HEK293 (cell line): ENCODE data around the gene KRTAP3-3.
"Not testable (repeated sequence)": the region's sequence is repeated elsewhere in the genome, so short reads cannot be mapped to it uniquely, and the experiment has no call there.

Experiments
- CTCF ChIA-PET: fragments of 350-600 bp; formaldehyde crosslinking; extraction: SDS; loops from one replicate; lab custom pipeline; 2021; ENCODE audit warnings: antibody characterized with exemption; lab: Yijun Ruan, JAX
- POLR2A ChIA-PET: fragments of 300-600 bp; formaldehyde crosslinking; extraction: SDS; loops from one replicate; lab custom pipeline; 2020; ENCODE audit warnings: antibody characterized with exemption, inconsistent platforms; lab: Yijun Ruan, JAX
- H3K27ac ChIP-seq: fragments of 200-500 bp; sonication (Bioruptor generic); 2 replicates; pipeline ENCODE4 v1.5.1; 2014; ENCODE audit warnings: low read depth, low read length, control low read depth, inconsistent platforms; ENCODE audit errors: extremely low read depth
- H3K36me3 ChIP-seq, 2 experiments: fragments of 200-500 bp in 1 of 2; sonication (Bioruptor generic) in 1 of 2; 1 replicate in 1 of 2; 2 replicates in 1 of 2; pipeline ENCODE4 v1.5.1; 2014 to 2017; ENCODE audit warnings: inconsistent platforms in 2 of 2, low read length in 2 of 2; ENCODE audit not compliant: control insufficient read depth in 2 of 2, insufficient read depth in 1 of 2
- H3K4me1 ChIP-seq: fragments of 200-500 bp; sonication (Bioruptor generic); 2 replicates; pipeline ENCODE4 v1.5.1; 2014; ENCODE audit warnings: mild to moderate bottlenecking, low read length, inconsistent platforms; ENCODE audit not compliant: control insufficient read depth, insufficient read depth
- H3K4me3 ChIP-seq: 2 replicates; pipeline ENCODE4 v1.5.1; 2011; ENCODE audit warnings: low read depth, mild to moderate bottlenecking, control low read depth, low read length, moderate library complexity
- H3K9me3 ChIP-seq: fragments of 200-500 bp; sonication (Bioruptor generic); 2 replicates; pipeline ENCODE4 v1.5.1; 2014; ENCODE audit warnings: low read depth, low read length, inconsistent platforms; ENCODE audit not compliant: control insufficient read depth, insufficient read depth
- FEZF1 ChIP-seq: fragments of 450-650 bp; formaldehyde crosslinking; IDR thresholded peaks from 2 replicates; pipeline ENCODE4 v1.5.1; 2016; ENCODE audit warnings: missing biosample characterization, missing genetic modification characterization
- HIC1 ChIP-seq: fragments of 450-650 bp; formaldehyde crosslinking; IDR thresholded peaks from 2 replicates; pipeline ENCODE4 v1.5.1; 2016; ENCODE audit warnings: missing biosample characterization, missing genetic modification characterization
- SALL2 ChIP-seq: fragments of 450-650 bp; formaldehyde crosslinking; IDR thresholded peaks from 2 replicates; pipeline ENCODE4 v1.5.0; 2017; ENCODE audit warnings: missing biosample characterization, mild to moderate bottlenecking, missing genetic modification characterization, borderline replicate concordance
- SCRT2 ChIP-seq: fragments of 450-650 bp; formaldehyde crosslinking; IDR thresholded peaks from 2 replicates; pipeline ENCODE4 v1.5.1; 2016; ENCODE audit warnings: missing biosample characterization, missing genetic modification characterization
- ZBTB7A ChIP-seq: fragments of 450-650 bp; formaldehyde crosslinking; IDR thresholded peaks from 2 replicates; pipeline ENCODE4 v1.5.1; 2016; ENCODE audit warnings: low read depth, missing biosample characterization, missing genetic modification characterization
- ZFP37 ChIP-seq: fragments of 450-650 bp; formaldehyde crosslinking; IDR thresholded peaks from 2 replicates; pipeline ENCODE4 v1.5.1; 2016; ENCODE audit warnings: missing biosample characterization, missing genetic modification characterization
- ZNF112 ChIP-seq: fragments of 450-650 bp; formaldehyde crosslinking; IDR thresholded peaks from 2 replicates; pipeline ENCODE4 v1.5.0; 2017; ENCODE audit warnings: missing biosample characterization, missing genetic modification characterization
- ZNF19 ChIP-seq: fragments of 450-650 bp; formaldehyde crosslinking; IDR thresholded peaks from 2 replicates; pipeline ENCODE4; 2016; ENCODE audit warnings: missing biosample characterization, missing genetic modification characterization, low read depth
- ZNF48 ChIP-seq: fragments of 450-650 bp; formaldehyde crosslinking; IDR thresholded peaks from 2 replicates; pipeline ENCODE4 v1.5.1; 2016; ENCODE audit warnings: missing biosample characterization, missing genetic modification characterization
- ZNF548 ChIP-seq: fragments of 450-650 bp; formaldehyde crosslinking; IDR thresholded peaks from 2 replicates; pipeline ENCODE4 v1.5.1; 2016; ENCODE audit warnings: missing biosample characterization, missing genetic modification characterization
- ZNF610 ChIP-seq: fragments of 450-650 bp; formaldehyde crosslinking; IDR thresholded peaks from 2 replicates; pipeline ENCODE4 v1.5.1; 2016; ENCODE audit warnings: missing biosample characterization, missing genetic modification characterization, borderline replicate concordance
- ZNF623 ChIP-seq: fragments of 450-650 bp; formaldehyde crosslinking; IDR thresholded peaks from 2 replicates; pipeline ENCODE4 v1.5.1; 2016; ENCODE audit warnings: missing biosample characterization, missing genetic modification characterization
- ZNF791 ChIP-seq: fragments of 450-650 bp; formaldehyde crosslinking; IDR thresholded peaks from 2 replicates; pipeline ENCODE4 v1.5.1; 2016; ENCODE audit warnings: missing biosample characterization, missing genetic modification characterization
- TF ChIP-seq, protein P1 (sequence below): fragments of 450-650 bp; IDR thresholded peaks from 2 replicates; pipeline ENCODE4 v1.5.1; 2018; ENCODE audit warnings: missing biosample characterization, missing genetic modification characterization
- TF ChIP-seq, protein P2 (sequence below): fragments of 450-650 bp; formaldehyde crosslinking; IDR thresholded peaks from 2 replicates; pipeline ENCODE4 v1.5.1; 2016; ENCODE audit warnings: missing biosample characterization, missing genetic modification characterization, low read depth
- TF ChIP-seq, protein P3 (sequence below): fragments of 450-650 bp; formaldehyde crosslinking; IDR thresholded peaks from 2 replicates; pipeline ENCODE4 v1.5.1; 2016; ENCODE audit warnings: missing biosample characterization, missing genetic modification characterization, borderline replicate concordance

The KRTAP3-3 gene

GRCh38 chr17:41001795-41002194 lies 7.8 kb upstream of the KRTAP3-3 start (continued):
- no peak for TF ChIP-seq ZNF610 (tag by site-specific recombination)
- no peak for TF ChIP-seq HIC1 (tag by site-specific recombination)
- no peak for TF ChIP-seq ZBTB7A (tag by site-specific recombination)
- TF ChIP-seq ZNF48 (tag by site-specific recombination), result no peak
- TF ChIP-seq, protein P1, sequence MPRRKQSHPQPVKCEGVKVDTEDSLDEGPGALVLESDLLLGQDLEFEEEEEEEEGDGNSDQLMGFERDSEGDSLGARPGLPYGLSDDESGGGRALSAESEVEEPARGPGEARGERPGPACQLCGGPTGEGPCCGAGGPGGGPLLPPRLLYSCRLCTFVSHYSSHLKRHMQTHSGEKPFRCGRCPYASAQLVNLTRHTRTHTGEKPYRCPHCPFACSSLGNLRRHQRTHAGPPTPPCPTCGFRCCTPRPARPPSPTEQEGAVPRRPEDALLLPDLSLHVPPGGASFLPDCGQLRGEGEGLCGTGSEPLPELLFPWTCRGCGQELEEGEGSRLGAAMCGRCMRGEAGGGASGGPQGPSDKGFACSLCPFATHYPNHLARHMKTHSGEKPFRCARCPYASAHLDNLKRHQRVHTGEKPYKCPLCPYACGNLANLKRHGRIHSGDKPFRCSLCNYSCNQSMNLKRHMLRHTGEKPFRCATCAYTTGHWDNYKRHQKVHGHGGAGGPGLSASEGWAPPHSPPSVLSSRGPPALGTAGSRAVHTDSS (tag by site-specific recombination), result no peak
- no peak for TF ChIP-seq ZNF19 (tag by site-specific recombination)
- no peak for TF ChIP-seq ZNF623 (tag by site-specific recombination)
- TF ChIP-seq, protein P2, sequence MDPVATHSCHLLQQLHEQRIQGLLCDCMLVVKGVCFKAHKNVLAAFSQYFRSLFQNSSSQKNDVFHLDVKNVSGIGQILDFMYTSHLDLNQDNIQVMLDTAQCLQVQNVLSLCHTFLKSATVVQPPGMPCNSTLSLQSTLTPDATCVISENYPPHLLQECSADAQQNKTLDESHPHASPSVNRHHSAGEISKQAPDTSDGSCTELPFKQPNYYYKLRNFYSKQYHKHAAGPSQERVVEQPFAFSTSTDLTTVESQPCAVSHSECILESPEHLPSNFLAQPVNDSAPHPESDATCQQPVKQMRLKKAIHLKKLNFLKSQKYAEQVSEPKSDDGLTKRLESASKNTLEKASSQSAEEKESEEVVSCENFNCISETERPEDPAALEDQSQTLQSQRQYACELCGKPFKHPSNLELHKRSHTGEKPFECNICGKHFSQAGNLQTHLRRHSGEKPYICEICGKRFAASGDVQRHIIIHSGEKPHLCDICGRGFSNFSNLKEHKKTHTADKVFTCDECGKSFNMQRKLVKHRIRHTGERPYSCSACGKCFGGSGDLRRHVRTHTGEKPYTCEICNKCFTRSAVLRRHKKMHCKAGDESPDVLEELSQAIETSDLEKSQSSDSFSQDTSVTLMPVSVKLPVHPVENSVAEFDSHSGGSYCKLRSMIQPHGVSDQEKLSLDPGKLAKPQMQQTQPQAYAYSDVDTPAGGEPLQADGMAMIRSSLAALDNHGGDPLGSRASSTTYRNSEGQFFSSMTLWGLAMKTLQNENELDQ, result no peak
- no peak for TF ChIP-seq SALL2 (tag by site-specific recombination)
- no peak for TF ChIP-seq ZFP37 (tag by site-specific recombination)

DNA sequence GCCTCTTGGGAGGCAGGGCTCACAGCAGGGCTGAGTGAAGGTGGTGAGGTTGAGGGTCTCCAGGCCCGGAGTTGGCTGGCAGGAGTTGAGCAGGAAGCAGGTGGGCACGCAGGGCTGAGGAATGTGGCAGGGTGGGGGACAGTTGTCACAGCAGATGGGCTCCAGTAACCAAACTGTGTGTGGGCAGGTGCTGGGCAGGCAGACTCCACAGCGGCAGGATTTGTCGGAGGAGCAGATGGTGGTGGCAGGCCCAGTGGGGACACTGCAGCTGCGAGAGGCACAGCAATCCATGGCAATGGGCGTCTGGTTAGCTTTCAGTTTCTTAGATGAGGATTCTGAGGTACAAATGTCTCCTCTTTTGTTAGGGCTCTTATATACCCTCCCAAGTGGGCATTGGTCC lies 5.6 kb upstream of the KRTAP3-3 start, which contains the start of gene KRTAP3-2:
TSS of gene KRTAP3-2 (minus strand) at position 344 of the 400 bp plus-strand sequence. CDS start at position 291, 53 bp downstream.
- H3K4me3 ChIP-seq, H3K9me3 ChIP-seq, POLR2A ChIA-PET, H3K27ac ChIP-seq, H3K4me1 ChIP-seq, H3K36me3 ChIP-seq: not testable (repeated sequence)
- CTCF ChIA-PET, result interaction anchor here (0.7 kb wide), 1 partner anchor 579 kb away, joined by 3 read pairs; no protein-coding TSS in a partner anchor

GRCh38 chr17:40997361-40997760 lies 3.4 kb upstream of the KRTAP3-3 start:
- CTCF ChIA-PET, result interaction anchor here (0.7 to 1.0 kb wide), 2 partner anchors 83 to 666 kb away, joined by 3 to 5 read pairs; no protein-coding TSS in a partner anchor

More at GRCh38 chr17:40997361-40997760, 3.4 kb upstream of the KRTAP3-3 start:
- H3K4me3 ChIP-seq, result no peak overlapping the region
- H3K27ac ChIP-seq, result no peak overlapping the region
- POLR2A ChIA-PET, result no interaction called here
- no peaks in the 10 kb centered on the region for H3K36me3 ChIP-seq
- no peaks in the 10 kb centered on the region for H3K4me1 ChIP-seq
- no peaks in the 10 kb centered on the region for H3K9me3 ChIP-seq
- TF ChIP-seq ZNF112 (tag by site-specific recombination), result no peak
- no peak for TF ChIP-seq ZNF791 (tag by site-specific recombination)
- TF ChIP-seq FEZF1, result no peak
- TF ChIP-seq SCRT2 (tag by site-specific recombination), result no peak
- TF ChIP-seq, protein P3, sequence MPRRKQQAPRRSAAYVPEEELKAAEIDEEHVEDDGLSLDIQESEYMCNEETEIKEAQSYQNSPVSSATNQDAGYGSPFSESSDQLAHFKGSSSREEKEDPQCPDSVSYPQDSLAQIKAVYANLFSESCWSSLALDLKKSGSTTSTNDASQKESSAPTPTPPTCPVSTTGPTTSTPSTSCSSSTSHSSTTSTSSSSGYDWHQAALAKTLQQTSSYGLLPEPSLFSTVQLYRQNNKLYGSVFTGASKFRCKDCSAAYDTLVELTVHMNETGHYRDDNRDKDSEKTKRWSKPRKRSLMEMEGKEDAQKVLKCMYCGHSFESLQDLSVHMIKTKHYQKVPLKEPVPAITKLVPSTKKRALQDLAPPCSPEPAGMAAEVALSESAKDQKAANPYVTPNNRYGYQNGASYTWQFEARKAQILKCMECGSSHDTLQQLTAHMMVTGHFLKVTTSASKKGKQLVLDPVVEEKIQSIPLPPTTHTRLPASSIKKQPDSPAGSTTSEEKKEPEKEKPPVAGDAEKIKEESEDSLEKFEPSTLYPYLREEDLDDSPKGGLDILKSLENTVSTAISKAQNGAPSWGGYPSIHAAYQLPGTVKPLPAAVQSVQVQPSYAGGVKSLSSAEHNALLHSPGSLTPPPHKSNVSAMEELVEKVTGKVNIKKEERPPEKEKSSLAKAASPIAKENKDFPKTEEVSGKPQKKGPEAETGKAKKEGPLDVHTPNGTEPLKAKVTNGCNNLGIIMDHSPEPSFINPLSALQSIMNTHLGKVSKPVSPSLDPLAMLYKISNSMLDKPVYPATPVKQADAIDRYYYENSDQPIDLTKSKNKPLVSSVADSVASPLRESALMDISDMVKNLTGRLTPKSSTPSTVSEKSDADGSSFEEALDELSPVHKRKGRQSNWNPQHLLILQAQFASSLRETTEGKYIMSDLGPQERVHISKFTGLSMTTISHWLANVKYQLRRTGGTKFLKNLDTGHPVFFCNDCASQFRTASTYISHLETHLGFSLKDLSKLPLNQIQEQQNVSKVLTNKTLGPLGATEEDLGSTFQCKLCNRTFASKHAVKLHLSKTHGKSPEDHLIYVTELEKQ (tag by site-specific recombination), result no peak
- TF ChIP-seq ZNF548 (tag by site-specific recombination), result no peak
